Smooth muscle cell (in vitro differentiated cells): ENCODE data around the gene ACAD9. TPM values are rescaled to one million over a fixed set of nuclear protein-coding genes. Genes with fewer than 3 reads are reported as not detected.

Source experiments
- DNase-seq: peaks from one replicate; lab custom pipeline; 2025; ENCODE audit not compliant: unreplicated experiment; lab: John Stamatoyannopoulos, UW
- H2AFZ ChIP-seq: fragments of 200-600 bp; sonication (generic); 2 replicates; pipeline ENCODE4 v1.6.0; 2016; ENCODE audit warnings: antibody characterized with exemption, low read depth, mild to moderate bottlenecking
- H3F3A ChIP-seq: fragments of 200-600 bp; sonication (generic); 2 replicates; pipeline ENCODE4 v1.6.0; 2017; ENCODE audit warnings: antibody characterized with exemption, low read depth
- H3K27ac ChIP-seq: fragments of 200-600 bp; sonication (generic); 2 replicates; pipeline ENCODE4 v1.5.1; 2016; ENCODE audit warnings: low read depth, mild to moderate bottlenecking
- H3K27me3 ChIP-seq: fragments of 200-600 bp; sonication (generic); 2 replicates; pipeline ENCODE4 v1.6.1; 2016; ENCODE audit warnings: low read depth, mild to moderate bottlenecking
- H3K36me3 ChIP-seq: fragments of 200-600 bp; sonication (generic); 2 replicates; pipeline ENCODE4 v1.5.1; 2016; ENCODE audit warnings: low read depth
- H3K4me1 ChIP-seq: fragments of 200-600 bp; sonication (generic); 2 replicates; pipeline ENCODE4 v1.5.1; 2016; ENCODE audit warnings: low read depth
- H3K4me2 ChIP-seq: fragments of 200-600 bp; sonication (generic); 2 replicates; pipeline ENCODE4 v1.6.0; 2016; ENCODE audit warnings: mild to moderate bottlenecking
- H3K4me3 ChIP-seq: fragments of 200-600 bp; sonication (generic); 2 replicates; pipeline ENCODE4 v1.5.1; 2016; ENCODE audit warnings: mild to moderate bottlenecking
- H3K79me2 ChIP-seq: fragments of 200-600 bp; sonication (generic); 2 replicates; pipeline ENCODE4 v1.6.0; 2016; ENCODE audit warnings: low read depth, mild to moderate bottlenecking
- H3K9ac ChIP-seq: fragments of 200-600 bp; sonication (generic); 2 replicates; pipeline ENCODE4 v1.6.0; 2016; ENCODE audit warnings: low read depth
- H3K9me3 ChIP-seq: fragments of 200-600 bp; sonication (generic); replicated peaks from 2 replicates; pipeline ENCODE4 v1.5.1; 2016; ENCODE audit warnings: low read depth
- H4K20me1 ChIP-seq: fragments of 200-600 bp; sonication (generic); 2 replicates; pipeline ENCODE4 v1.6.0; 2016; ENCODE audit warnings: low read depth
- WGBS: methylation state at CpG from one replicate; pipeline ENCODE4 v1.1.7; 2016; ENCODE audit warnings: low lambda C conversion rate; 5-methylcytosine and 5-hydroxymethylcytosine counted together
- polyA plus RNA-seq: library from polyadenylated mRNA; unstranded; fragments of >200 nt; fragmentation: Nextera tagmentation; extraction: Ambion mirVana; gene quantifications from 2 replicates; pipeline ENCODE4 v1.2.1, GENCODE V29; 2016
- total RNA-seq: library from RNA; depleted of rRNA; stranded (reverse); fragments of >200 nt; gene quantifications from 2 replicates; pipeline ENCODE4 v1.2.3, GENCODE V29; 2014
- TF ChIP-seq, protein P1 (sequence below): fragments of 200-600 bp; sonication (generic); IDR thresholded peaks from 2 replicates; pipeline ENCODE4 v1.5.1; 2017; ENCODE audit warnings: borderline replicate concordance, mild to moderate bottlenecking, antibody characterized with exemption; ENCODE audit not compliant: insufficient read depth, poor library complexity, severe bottlenecking

The ACAD9 gene
- total and polyA plus RNA-seq, 2 experiments from 2014 or later, result 24.4 to 24.5 TPM

DNA sequence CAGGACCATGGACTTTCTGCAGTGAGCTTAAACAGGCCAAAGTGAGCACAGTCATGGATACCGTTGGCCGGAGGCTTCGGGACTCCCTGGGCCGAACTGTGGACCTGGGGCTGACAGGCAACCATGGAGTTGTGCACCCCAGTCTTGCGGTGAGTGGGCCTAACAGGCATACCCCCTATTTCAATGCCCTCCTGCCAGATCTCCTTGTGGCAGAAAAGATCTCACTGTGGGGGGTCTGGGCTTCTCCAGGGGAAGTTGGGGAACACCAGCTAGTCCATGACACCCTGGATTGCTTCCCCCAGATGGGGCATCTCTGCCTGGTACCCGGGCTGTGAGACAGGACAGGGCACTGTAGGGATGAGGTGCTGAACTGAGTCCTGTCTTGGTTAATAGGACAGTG is 29.5 kb downstream of the ACAD9 start:
- WGBS, result 82% methylated on average over 6 of the region's 6 CpGs
- H3F3A ChIP-seq, result no peaks in the 10 kb centered on the region
- H3K9ac ChIP-seq, result no peak overlapping the region
- TF ChIP-seq, protein P1, sequence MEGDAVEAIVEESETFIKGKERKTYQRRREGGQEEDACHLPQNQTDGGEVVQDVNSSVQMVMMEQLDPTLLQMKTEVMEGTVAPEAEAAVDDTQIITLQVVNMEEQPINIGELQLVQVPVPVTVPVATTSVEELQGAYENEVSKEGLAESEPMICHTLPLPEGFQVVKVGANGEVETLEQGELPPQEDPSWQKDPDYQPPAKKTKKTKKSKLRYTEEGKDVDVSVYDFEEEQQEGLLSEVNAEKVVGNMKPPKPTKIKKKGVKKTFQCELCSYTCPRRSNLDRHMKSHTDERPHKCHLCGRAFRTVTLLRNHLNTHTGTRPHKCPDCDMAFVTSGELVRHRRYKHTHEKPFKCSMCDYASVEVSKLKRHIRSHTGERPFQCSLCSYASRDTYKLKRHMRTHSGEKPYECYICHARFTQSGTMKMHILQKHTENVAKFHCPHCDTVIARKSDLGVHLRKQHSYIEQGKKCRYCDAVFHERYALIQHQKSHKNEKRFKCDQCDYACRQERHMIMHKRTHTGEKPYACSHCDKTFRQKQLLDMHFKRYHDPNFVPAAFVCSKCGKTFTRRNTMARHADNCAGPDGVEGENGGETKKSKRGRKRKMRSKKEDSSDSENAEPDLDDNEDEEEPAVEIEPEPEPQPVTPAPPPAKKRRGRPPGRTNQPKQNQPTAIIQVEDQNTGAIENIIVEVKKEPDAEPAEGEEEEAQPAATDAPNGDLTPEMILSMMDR, result no peak
- H4K20me1 ChIP-seq, result no peaks in the 10 kb centered on the region
- H3K9me3 ChIP-seq, result no peaks in the 10 kb centered on the region
- H3K79me2 ChIP-seq, result no peaks in the 10 kb centered on the region
- H3K4me3 ChIP-seq, result no peak overlapping the region
- H3K27me3 ChIP-seq, result no peaks in the 10 kb centered on the region
- DNase-seq, result no peak
- H3K4me1 ChIP-seq, result no peaks in the 10 kb centered on the region
- H3K36me3 ChIP-seq, result peaks cover 4% of the 10 kb centered on the region
- H2AFZ ChIP-seq, result no peak overlapping the region
- H3K27ac ChIP-seq, result no peak overlapping the region
- no peak overlapping the region for H3K4me2 ChIP-seq

DNA sequence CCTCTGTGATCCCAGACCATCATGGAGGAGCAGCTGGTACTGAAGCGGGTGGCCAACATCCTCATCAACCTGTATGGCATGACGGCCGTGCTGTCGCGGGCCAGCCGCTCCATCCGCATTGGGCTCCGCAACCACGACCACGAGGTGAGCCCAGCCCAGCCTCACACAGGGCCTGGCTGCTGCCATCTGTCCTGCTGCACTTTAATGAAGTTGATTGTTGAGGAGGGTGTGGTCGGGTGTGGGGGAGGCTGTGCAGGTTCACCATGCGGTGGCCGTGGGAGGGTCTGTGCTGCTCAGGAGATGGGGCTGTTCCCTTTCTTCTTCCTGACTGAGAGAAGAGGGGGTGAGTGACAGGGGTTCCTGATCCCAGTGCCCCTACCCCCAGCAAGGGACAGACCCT is 30.6 kb downstream of the ACAD9 start:
- TF ChIP-seq, protein P1, result no peak
- no peaks in the 10 kb centered on the region for H3F3A ChIP-seq
- no peak overlapping the region for H3K9ac ChIP-seq
- H2AFZ ChIP-seq, result no peak overlapping the region
- DNase-seq, result no peak
- H4K20me1 ChIP-seq, result no peaks in the 10 kb centered on the region
- no peaks in the 10 kb centered on the region for H3K4me1 ChIP-seq
- H3K4me2 ChIP-seq, result no peak overlapping the region
- H3K79me2 ChIP-seq, result no peaks in the 10 kb centered on the region
- H3K4me3 ChIP-seq, result no peak overlapping the region
- H3K9me3 ChIP-seq, result no peaks in the 10 kb centered on the region
- H3K27me3 ChIP-seq, result no peaks in the 10 kb centered on the region
- no peak overlapping the region for H3K27ac ChIP-seq
- 96% methylated on average over 13 of the region's 13 CpGs for WGBS
- no peaks in the 10 kb centered on the region for H3K36me3 ChIP-seq

DNA sequence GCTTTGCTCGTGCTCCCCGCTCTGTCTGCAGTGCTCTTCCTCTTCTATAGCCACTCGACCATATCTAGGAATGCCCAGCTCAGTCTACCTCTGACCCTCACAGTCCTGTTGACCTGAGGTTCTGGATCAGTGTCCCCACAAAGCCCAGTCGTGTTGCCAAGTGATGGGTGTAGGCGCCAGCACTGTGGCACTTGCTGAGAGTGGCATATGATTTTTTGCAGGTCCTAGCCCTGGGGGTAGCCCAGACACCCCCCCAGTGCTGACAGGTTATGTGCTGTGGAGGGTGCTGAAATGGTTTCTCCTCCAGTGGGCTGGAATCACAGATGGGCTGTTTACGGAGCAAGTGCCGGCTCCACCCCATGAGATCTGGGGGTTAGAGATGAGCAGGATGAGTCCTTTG is 32.5 kb downstream of the ACAD9 start:
- Histone ChIP-seq H3K9me3 (no peaks in the 10 kb centered on the region), H3K27ac (no peak overlapping the region), H3K36me3 (no peaks in the 10 kb centered on the region), H3K9ac (no peak overlapping the region), H3K4me2 (no peak overlapping the region), H3F3A (no peaks in the 10 kb centered on the region), H4K20me1 (no peaks in the 10 kb centered on the region), H3K4me1 (no peaks in the 10 kb centered on the region), H3K27me3 (no peaks in the 10 kb centered on the region), H3K79me2 (no peaks in the 10 kb centered on the region), H3K4me3 (no peak overlapping the region), H2AFZ (no peak overlapping the region)
- no peak for DNase-seq
- TF ChIP-seq, protein P1, result no peak
- 92% methylated on average over 7 of the region's 7 CpGs for WGBS

DNA sequence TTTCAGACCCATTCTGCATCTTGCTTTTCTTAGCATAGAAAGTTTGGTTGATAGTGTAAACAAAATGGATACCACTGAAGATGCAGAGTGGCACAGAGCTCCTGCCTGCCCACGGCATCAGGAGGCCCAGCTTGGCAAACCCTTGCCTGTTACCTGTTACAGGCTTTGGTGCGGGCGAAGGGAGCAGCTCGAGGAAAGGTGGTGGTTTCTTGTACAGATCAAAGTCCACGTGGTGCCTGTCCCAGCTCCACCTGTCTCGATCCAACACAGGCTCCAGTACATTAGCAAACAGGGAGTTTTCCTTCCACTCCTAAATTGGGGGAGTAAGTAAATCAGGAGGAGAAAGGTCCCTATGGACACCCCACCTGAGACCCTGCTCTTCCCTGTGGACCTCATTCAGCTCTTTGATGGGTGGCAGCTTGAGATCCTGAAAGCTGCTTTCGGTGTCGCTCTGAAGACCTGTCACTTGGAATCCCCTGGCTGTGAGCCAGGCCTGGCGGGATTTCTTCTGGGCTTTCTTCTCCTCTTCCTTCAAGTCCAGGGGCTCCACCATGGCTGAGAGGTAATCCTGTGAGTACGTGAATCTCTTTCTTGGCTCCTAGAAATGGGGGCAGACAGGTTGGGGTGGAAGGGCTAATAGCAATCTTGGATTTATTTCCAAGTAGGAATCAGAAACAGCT is 35.7 kb downstream of the ACAD9 start:
- no peaks in the 10 kb centered on the region for H3F3A ChIP-seq
- no peak overlapping the region for H3K4me2 ChIP-seq
- H3K4me1 ChIP-seq, result no peaks in the 10 kb centered on the region
- TF ChIP-seq, protein P1, result no peak
- no peak overlapping the region for H2AFZ ChIP-seq
- no peak overlapping the region for H3K9ac ChIP-seq
- no peak overlapping the region for H3K27ac ChIP-seq
- no peaks in the 10 kb centered on the region for H3K9me3 ChIP-seq
- no peak for DNase-seq
- H3K27me3 ChIP-seq, result no peaks in the 10 kb centered on the region
- H4K20me1 ChIP-seq, result no peaks in the 10 kb centered on the region
- H3K79me2 ChIP-seq, result no peaks in the 10 kb centered on the region
- H3K4me3 ChIP-seq, result no peak overlapping the region
- H3K36me3 ChIP-seq, result no peaks in the 10 kb centered on the region
- WGBS, result 95% methylated on average over 10 of the region's 10 CpGs
